PC-3 (cell line): ENCODE results near the gene UFSP2. TPM values are rescaled to one million over a fixed set of nuclear protein-coding genes. Genes with fewer than 3 reads are reported as not detected.
A peak's percentile ranks its signal among the peaks of the same experiment; 100 is the strongest.

Source experiments
- ATAC-seq: fragments of 200-7000 bp; cut with Tn5 transposase; 2 replicates; pipeline ENCODE4 v1.9.1; 2020; ENCODE audit warnings: mild to moderate bottlenecking, moderate library complexity
- BruUV-seq: library from RNA; stranded (reverse); fragments of 400-500 nt; replicated peaks from 2 replicates; lab custom pipeline; 2021; lab: Mats Ljungman, UMichigan
- CTCF ChIA-PET: fragments of 300-600 bp; sonication (Branson Sonifier 250); formaldehyde crosslinking; loops from one replicate; lab custom pipeline; 2022; ENCODE audit warnings: antibody characterized with exemption; lab: Charles Lee
- POLR2A ChIA-PET: fragments of 300-600 bp; sonication (Branson Sonifier 250); formaldehyde crosslinking; loops from one replicate; lab custom pipeline; 2022; ENCODE audit warnings: antibody characterized with exemption; ENCODE audit not compliant: unreplicated experiment; lab: Charles Lee
- DNase-seq: peaks from one replicate; pipeline ENCODE4 v3.0.0-alpha.2; 2015
- H2AFZ ChIP-seq: fragments of 300-600 bp; sonication (generic); 2 replicates; pipeline ENCODE4 v1.6.0; 2016; ENCODE audit warnings: antibody characterized with exemption, low read length
- H3F3A ChIP-seq: fragments of 300-600 bp; sonication (generic); one replicate; pipeline ENCODE4 v1.6.0; 2017; ENCODE audit warnings: antibody characterized with exemption, low read length, control low read depth, mild to moderate bottlenecking; ENCODE audit not compliant: unreplicated experiment
- H3K27ac ChIP-seq: fragments of 300-600 bp; sonication (generic); 2 replicates; pipeline ENCODE4 v1.5.1; 2016; ENCODE audit warnings: mild to moderate bottlenecking, low read length
- H3K27me3 ChIP-seq: fragments of 300-600 bp; sonication (generic); 2 replicates; pipeline ENCODE4 v1.6.1; 2016; ENCODE audit warnings: low read length, mixed read lengths
- H3K36me3 ChIP-seq: fragments of 300-600 bp; sonication (generic); 2 replicates; pipeline ENCODE4 v1.6.1; 2016; ENCODE audit warnings: low read depth, mixed run types, low read length, mixed read lengths
- H3K4me1 ChIP-seq: fragments of 300-600 bp; sonication (generic); 2 replicates; pipeline ENCODE4 v1.5.1; 2016; ENCODE audit warnings: low read length; ENCODE audit not compliant: insufficient read depth
- H3K4me2 ChIP-seq: fragments of 300-600 bp; sonication (generic); 2 replicates; pipeline ENCODE4 v1.6.0; 2016; ENCODE audit warnings: low read length
- H3K4me3 ChIP-seq: fragments of 300-600 bp; sonication (generic); 2 replicates; pipeline ENCODE4 v1.5.1; 2016; ENCODE audit warnings: mild to moderate bottlenecking, low read length, mixed read lengths
- H3K79me2 ChIP-seq: fragments of 300-600 bp; sonication (generic); 2 replicates; pipeline ENCODE4 v1.6.1; 2017; ENCODE audit warnings: low read length, mixed read lengths
- H3K9ac ChIP-seq: fragments of 300-600 bp; sonication (generic); 2 replicates; pipeline ENCODE4 v1.6.0; 2016; ENCODE audit warnings: mild to moderate bottlenecking, low read length
- H3K9me2 ChIP-seq: fragments of 300-600 bp; sonication (generic); replicated peaks from 2 replicates; pipeline ENCODE4 v1.6.1; 2016; ENCODE audit warnings: mixed run types, low read length, mixed read lengths
- H3K9me3 ChIP-seq: fragments of 300-600 bp; sonication (generic); 2 replicates; pipeline ENCODE4 v1.6.1; 2016; ENCODE audit warnings: low read length, mixed read lengths
- H4K20me1 ChIP-seq: fragments of 300-600 bp; sonication (generic); 2 replicates; pipeline ENCODE4 v1.6.1; 2016; ENCODE audit warnings: low read length, mixed read lengths
- EZH2 ChIP-seq: fragments of 300-600 bp; sonication (generic); IDR thresholded peaks from one replicate; pipeline ENCODE4 v1.6.1; 2017; ENCODE audit warnings: antibody characterized with exemption, mild to moderate bottlenecking, low read length; ENCODE audit not compliant: unreplicated experiment
- EZH2phosphoT487 ChIP-seq: fragments of 300-600 bp; sonication (generic); IDR thresholded peaks from 2 replicates; pipeline ENCODE4 v1.6.1; 2018; ENCODE audit warnings: mild to moderate bottlenecking, antibody characterized with exemption, low read length, borderline replicate concordance
- intact Hi-C: fragments of 100-400 bp; cut with micrococcal nuclease; formaldehyde crosslinking; loops from 2 replicates; pipeline ENCODE4 v1.9.0; 2023
- total RNA-seq: library from RNA; depleted of rRNA; stranded (reverse); fragments of >200 nt; gene quantifications from 2 replicates; pipeline ENCODE4 v1.2.3, GENCODE V29; 2014
- TF ChIP-seq, protein P1 (sequence below): fragments of 300-600 bp; sonication (generic); conservative IDR thresholded peaks from 2 replicates; pipeline ENCODE4 v1.5.1; 2017; ENCODE audit warnings: antibody characterized with exemption, low read depth, mild to moderate bottlenecking, low read length

The UFSP2 gene
- total RNA-seq, 1 experiment from 2014 or later = 27.0 TPM

DNA sequence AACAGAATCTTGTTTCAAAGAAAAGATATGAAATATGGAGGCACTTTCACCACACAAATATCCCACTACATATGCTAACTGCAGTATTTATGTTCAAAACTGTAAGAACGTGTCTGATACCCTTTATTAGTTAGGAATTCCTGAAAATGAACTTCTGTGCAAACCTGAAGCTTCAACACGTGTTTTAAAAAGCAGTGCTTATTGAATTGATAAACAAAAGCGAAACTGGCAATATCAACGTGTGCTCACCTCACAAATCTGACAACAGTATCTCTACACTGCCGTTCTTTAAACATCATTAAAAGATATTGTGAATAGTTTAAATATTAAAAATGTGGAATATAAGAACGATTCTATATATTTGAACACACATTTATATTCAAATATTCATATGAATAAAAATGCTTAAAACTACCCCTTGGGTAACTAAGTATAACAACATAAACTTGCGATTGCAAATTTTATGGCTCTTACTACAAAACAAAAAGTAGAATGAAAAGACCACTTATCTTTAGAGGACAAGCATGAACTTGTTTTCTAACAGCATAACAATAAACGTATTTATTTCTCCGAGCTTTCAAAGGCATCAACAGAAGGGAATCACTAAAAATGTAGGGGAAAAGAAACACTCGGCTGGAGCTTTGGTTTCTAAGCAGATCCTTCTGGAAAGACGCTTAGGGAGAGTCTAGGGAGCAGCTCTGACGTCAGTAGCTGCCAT, 30.4 kb downstream of the UFSP2 start, which contains the start of gene LRP2BP:
LRP2BP (minus strand) TSS at position 687 of the 718 bp plus-strand sequence. CDS start 17,738 bp downstream, outside the sequence.
- ChIA-PET CTCF (no interaction called here), POLR2A (interaction anchor here (0.6 to 1.6 kb wide), 4 partner anchors 33 to 91 kb away, joined by 3 to 12 read pairs (median 6); no protein-coding TSS in a partner anchor)
- peak within 1 kb of the TSS; percentile 96 for H3K4me2 ChIP-seq
- intact Hi-C loops = loop anchor here (5.0 kb wide), 1 partner anchor 193 kb away; the partner anchor contains the start of gene CFAP97
- H3K27me3 ChIP-seq = no peaks in the 10 kb centered on the region
- H3K79me2 ChIP-seq = no peaks in the 10 kb centered on the region
- H3K9ac ChIP-seq = peak within 1 kb of the TSS; percentile 89
- TSS peak; percentile 54 for BruUV-seq
- H3K27ac ChIP-seq = peak within 1 kb of the TSS; percentile 95
- no peaks in the 10 kb centered on the region for H3K9me2 ChIP-seq
- peaks cover 4% of the 10 kb centered on the region; the same call in 1 of the 2 replicates for H3K36me3 ChIP-seq
- H2AFZ ChIP-seq = peak within 1 kb of the TSS; percentile 87
- H3K9me3 ChIP-seq = no peaks in the 10 kb centered on the region
- no peaks in the 10 kb centered on the region for H4K20me1 ChIP-seq
- TF ChIP-seq, protein P1, sequence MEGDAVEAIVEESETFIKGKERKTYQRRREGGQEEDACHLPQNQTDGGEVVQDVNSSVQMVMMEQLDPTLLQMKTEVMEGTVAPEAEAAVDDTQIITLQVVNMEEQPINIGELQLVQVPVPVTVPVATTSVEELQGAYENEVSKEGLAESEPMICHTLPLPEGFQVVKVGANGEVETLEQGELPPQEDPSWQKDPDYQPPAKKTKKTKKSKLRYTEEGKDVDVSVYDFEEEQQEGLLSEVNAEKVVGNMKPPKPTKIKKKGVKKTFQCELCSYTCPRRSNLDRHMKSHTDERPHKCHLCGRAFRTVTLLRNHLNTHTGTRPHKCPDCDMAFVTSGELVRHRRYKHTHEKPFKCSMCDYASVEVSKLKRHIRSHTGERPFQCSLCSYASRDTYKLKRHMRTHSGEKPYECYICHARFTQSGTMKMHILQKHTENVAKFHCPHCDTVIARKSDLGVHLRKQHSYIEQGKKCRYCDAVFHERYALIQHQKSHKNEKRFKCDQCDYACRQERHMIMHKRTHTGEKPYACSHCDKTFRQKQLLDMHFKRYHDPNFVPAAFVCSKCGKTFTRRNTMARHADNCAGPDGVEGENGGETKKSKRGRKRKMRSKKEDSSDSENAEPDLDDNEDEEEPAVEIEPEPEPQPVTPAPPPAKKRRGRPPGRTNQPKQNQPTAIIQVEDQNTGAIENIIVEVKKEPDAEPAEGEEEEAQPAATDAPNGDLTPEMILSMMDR = no peak
- no peak for TF ChIP-seq EZH2
- no peak for TF ChIP-seq EZH2phosphoT487
- ATAC-seq = no peak
- H3F3A ChIP-seq = no peaks in the 10 kb centered on the region
- peak; percentile 18 for DNase-seq
- H3K4me1 ChIP-seq = peaks cover 26% of the 10 kb centered on the region
- peak within 1 kb of the TSS; percentile 82 for H3K4me3 ChIP-seq

DNA sequence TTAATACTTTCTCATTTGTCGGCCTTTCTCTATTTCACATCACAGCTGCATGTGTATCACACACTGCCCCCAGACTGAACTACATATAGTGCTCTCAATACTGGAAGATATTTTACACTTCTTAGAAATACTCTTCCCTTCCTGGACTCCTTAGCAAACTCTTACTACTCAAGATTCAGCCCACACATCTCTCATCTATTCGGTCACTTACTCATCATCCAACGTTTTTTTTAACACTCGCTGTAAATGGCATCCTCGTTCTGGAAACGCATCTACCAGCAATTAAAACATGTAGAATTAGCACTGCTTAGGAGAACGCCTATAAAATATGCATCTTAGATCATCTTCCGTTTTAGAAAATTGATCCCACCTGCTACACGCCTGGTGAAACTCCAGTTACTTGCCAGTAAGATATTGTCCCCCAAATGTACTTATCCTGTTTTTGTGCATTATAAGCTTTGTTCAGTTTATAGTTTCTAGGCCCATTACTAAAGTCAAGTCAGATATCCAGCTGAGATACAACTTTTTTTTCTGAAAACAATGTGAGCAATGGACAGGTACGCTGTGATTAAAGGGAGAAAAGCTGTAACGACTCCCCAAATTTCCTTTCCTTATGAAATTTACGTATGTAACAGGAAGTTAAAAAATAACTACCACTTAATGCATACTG, 31.1 kb downstream of the UFSP2 start:
- CTCF ChIA-PET = no interaction called here
- intact Hi-C loops = loop anchor here (5.0 kb wide), 1 partner anchor 192 kb away; the partner anchor contains the start of gene CFAP97
- POLR2A ChIA-PET = interaction anchor here (1.5 kb wide), 1 partner anchor 89 kb away, joined by 8 read pairs; no protein-coding TSS in a partner anchor
- BruUV-seq = no TSS peak
- Histone ChIP-seq H3K9me2 (no peaks in the 10 kb centered on the region), H3K27ac (peak overlapping the region; percentile 95), H3F3A (no peaks in the 10 kb centered on the region), H3K27me3 (no peaks in the 10 kb centered on the region), H3K4me1 (peaks cover 26% of the 10 kb centered on the region), H2AFZ (peak overlapping the region; percentile 87), H3K4me2 (peak overlapping the region; percentile 84), H3K9me3 (no peaks in the 10 kb centered on the region), H3K9ac (peak overlapping the region; percentile 89), H3K4me3 (peak overlapping the region; percentile 66), H4K20me1 (no peaks in the 10 kb centered on the region), H3K36me3 (no peaks in the 10 kb centered on the region), H3K79me2 (no peaks in the 10 kb centered on the region)
- DNase-seq (peak; percentile 9), ATAC-seq (no peak)
- TF ChIP-seq EZH2 (no peak), EZH2phosphoT487 (no peak)

GRCh38 chr4:185392156-185392555, 33.6 kb downstream of the UFSP2 start:
- POLR2A ChIA-PET = no interaction called here
- H2AFZ ChIP-seq = no peak overlapping the region

More at GRCh38 chr4:185392156-185392555, 33.6 kb downstream of the UFSP2 start:
- no TSS peak for BruUV-seq
- no peaks in the 10 kb centered on the region for H3K79me2 ChIP-seq
- CTCF ChIA-PET = no interaction called here
- no peaks in the 10 kb centered on the region for H3K9me2 ChIP-seq
- H3K4me3 ChIP-seq = no peak overlapping the region
- ATAC-seq (no peak), DNase-seq (no peak)
- H3K36me3 ChIP-seq = no peaks in the 10 kb centered on the region
- H4K20me1 ChIP-seq = no peaks in the 10 kb centered on the region
- no peak overlapping the region for H3K9ac ChIP-seq
- H3K27me3 ChIP-seq = no peaks in the 10 kb centered on the region
- H3K4me2 ChIP-seq = no peak overlapping the region
- H3F3A ChIP-seq = no peaks in the 10 kb centered on the region
- intact Hi-C loops = no loop called here
- no peaks in the 10 kb centered on the region for H3K9me3 ChIP-seq
- H3K4me1 ChIP-seq = peaks cover 18% of the 10 kb centered on the region
- TF ChIP-seq EZH2phosphoT487 = no peak
- no peak overlapping the region for H3K27ac ChIP-seq
